ENCODE results near the gene AXL.

DNA sequence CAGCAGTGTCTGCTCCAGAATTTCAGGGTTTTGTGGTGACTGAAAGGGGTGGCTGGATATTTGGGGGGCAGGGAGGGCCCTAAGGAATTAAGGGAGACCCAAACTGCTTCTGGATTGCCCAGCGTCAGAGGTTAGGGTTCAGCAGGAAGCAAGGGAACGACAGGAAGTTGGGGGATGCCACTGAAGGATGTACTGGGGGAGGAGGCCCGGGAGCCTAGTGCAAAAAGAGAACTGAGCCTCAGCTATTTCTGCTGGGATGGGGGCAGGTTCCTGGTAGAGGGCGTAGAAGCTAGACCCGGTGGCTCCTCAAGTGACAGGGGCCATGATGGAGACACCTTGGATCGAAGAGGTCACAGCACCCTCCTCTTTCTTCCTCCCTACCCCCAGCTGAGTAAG is 24.9 kb upstream of the AXL start:
- TF ChIP-seq, protein P1, sequence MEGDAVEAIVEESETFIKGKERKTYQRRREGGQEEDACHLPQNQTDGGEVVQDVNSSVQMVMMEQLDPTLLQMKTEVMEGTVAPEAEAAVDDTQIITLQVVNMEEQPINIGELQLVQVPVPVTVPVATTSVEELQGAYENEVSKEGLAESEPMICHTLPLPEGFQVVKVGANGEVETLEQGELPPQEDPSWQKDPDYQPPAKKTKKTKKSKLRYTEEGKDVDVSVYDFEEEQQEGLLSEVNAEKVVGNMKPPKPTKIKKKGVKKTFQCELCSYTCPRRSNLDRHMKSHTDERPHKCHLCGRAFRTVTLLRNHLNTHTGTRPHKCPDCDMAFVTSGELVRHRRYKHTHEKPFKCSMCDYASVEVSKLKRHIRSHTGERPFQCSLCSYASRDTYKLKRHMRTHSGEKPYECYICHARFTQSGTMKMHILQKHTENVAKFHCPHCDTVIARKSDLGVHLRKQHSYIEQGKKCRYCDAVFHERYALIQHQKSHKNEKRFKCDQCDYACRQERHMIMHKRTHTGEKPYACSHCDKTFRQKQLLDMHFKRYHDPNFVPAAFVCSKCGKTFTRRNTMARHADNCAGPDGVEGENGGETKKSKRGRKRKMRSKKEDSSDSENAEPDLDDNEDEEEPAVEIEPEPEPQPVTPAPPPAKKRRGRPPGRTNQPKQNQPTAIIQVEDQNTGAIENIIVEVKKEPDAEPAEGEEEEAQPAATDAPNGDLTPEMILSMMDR (IDR thresholded peaks at IDR 0.05; ENCODE audit: low read depth, low read length): no peak
- no peak for TF ChIP-seq EZH2phosphoT487 (IDR thresholded peaks at IDR 0.05; ENCODE audit: low read depth)

Data from OCI-LY3 (cell line).